NCI-H2029 (cell line): ENCODE results near the gene DDIT3.

Experiments
- DNase-seq: peaks from one replicate; lab custom pipeline; 2025; lab: John Stamatoyannopoulos, UW

The DDIT3 gene

GRCh38 chr12:57485695-57486094 is 34.6 kb downstream of the DDIT3 start:
- DNase-seq, result no peak

GRCh38 chr12:57483466-57483865 is 36.8 kb downstream of the DDIT3 start:
- no peak for DNase-seq

GRCh38 chr12:57481671-57482070 is 38.6 kb downstream of the DDIT3 start:
- no peak for DNase-seq

- no peak for DNase-seq
These were observed 40.8 kb downstream of the DDIT3 start, which contains the start of gene ARHGAP9 for GRCh38 chr12:57479376-57480115. Gene ARHGAP9, minus strand, starts transcription at chr12:57479866. Its CDS starts 460 bp downstream, at chr12:57479406.

- DNase-seq, result no peak
These were observed 41.3 kb downstream of the DDIT3 start for GRCh38 chr12:57479043-57479375.

- no peak for DNase-seq
These were observed 42.3 kb downstream of the DDIT3 start for GRCh38 chr12:57477710-57478681.

- no peak for DNase-seq
These were observed 43.2 kb downstream of the DDIT3 start for GRCh38 chr12:57476993-57477709.

GRCh38 chr12:57476162-57476992 is 43.9 kb downstream of the DDIT3 start:
- no peak for DNase-seq

- no peak for DNase-seq
These were observed 44.8 kb downstream of the DDIT3 start for GRCh38 chr12:57475271-57476161.

- DNase-seq, result peak; percentile 21
These were observed 45.5 kb downstream of the DDIT3 start for GRCh38 chr12:57474862-57475261.

- no peak for DNase-seq
These were observed 45.9 kb downstream of the DDIT3 start for GRCh38 chr12:57474430-57474829.

- DNase-seq, result no peak
These were observed 46.4 kb downstream of the DDIT3 start for GRCh38 chr12:57473886-57474285.

GRCh38 chr12:57473392-57473791 is 46.9 kb downstream of the DDIT3 start:
- DNase-seq, result peak; percentile 18

- no peak for DNase-seq
These were observed 47.9 kb downstream of the DDIT3 start for GRCh38 chr12:57472391-57472790.

GRCh38 chr12:57471661-57472060 is 48.7 kb downstream of the DDIT3 start:
- no peak for DNase-seq

GRCh38 chr12:57470970-57471656 is 49.2 kb downstream of the DDIT3 start:
- no peak for DNase-seq

GRCh38 chr12:57470286-57470969 is 49.9 kb downstream of the DDIT3 start:
- DNase-seq, result no peak

GRCh38 chr12:57469296-57470164 is 50.8 kb downstream of the DDIT3 start:
- DNase-seq, result no peak
